WTC11 (cell line): ENCODE measurements around the gene COL18A1. TPM values are rescaled to one million over a fixed set of nuclear protein-coding genes. Genes with fewer than 3 reads are reported as not detected.

Source experiments
- ATAC-seq: fragments of 200-7000 bp; cut with Tn5 transposase; 2 replicates; pipeline ENCODE4 v1.10.0; 2021; ENCODE audit warnings: mild to moderate bottlenecking, moderate library complexity
- CTCF ChIA-PET: fragments of 300-600 bp; sonication (Branson Sonifier 250); formaldehyde crosslinking; loops from one replicate; lab custom pipeline; 2021; ENCODE audit warnings: antibody characterized with exemption; lab: Charles Lee
- POLR2A ChIA-PET: fragments of 350-600 bp; sonication (Branson Sonifier 250); formaldehyde crosslinking; loops from one replicate; lab custom pipeline; 2021; ENCODE audit warnings: antibody characterized with exemption; lab: Charles Lee
- DNase-seq: peaks from one replicate; pipeline ENCODE4 v3.0.0; 2021; ENCODE audit warnings: low spot score
- H3K27ac Mint-ChIP-seq: 2 replicates; pipeline ENCODE4 v1.8.0; 2021; ENCODE audit warnings: mixed read lengths
- H3K27me3 Mint-ChIP-seq: 2 replicates; pipeline ENCODE4 v1.8.0; 2021; ENCODE audit warnings: low read depth, mild to moderate bottlenecking, moderate library complexity, mixed read lengths
- H3K36me3 Mint-ChIP-seq: 2 replicates; pipeline ENCODE4 v1.8.0; 2021; ENCODE audit warnings: mixed read lengths
- H3K4me1 Mint-ChIP-seq: 2 replicates; pipeline ENCODE4 v1.8.0; 2022; ENCODE audit warnings: mixed read lengths
- H3K4me3 Mint-ChIP-seq: 2 replicates; pipeline ENCODE4 v1.8.0; 2021; ENCODE audit warnings: mild to moderate bottlenecking, moderate library complexity, mixed read lengths
- H3K9me3 Mint-ChIP-seq: 2 replicates; pipeline ENCODE4 v1.8.0; 2021; ENCODE audit warnings: mixed read lengths
- ATF1 ChIP-seq: sonication (generic); formaldehyde crosslinking; IDR thresholded peaks from 2 replicates; pipeline ENCODE4 v1.8.1; 2023; ENCODE audit warnings: mild to moderate bottlenecking, moderate library complexity, missing genetic modification reagents
- EMX1 ChIP-seq: fragments of 250-450 bp; sonication (Bioruptor Pico); IDR thresholded peaks from 2 replicates; pipeline ENCODE4 v1.8.0; 2021; ENCODE audit warnings: mild to moderate bottlenecking
- FOXP1 ChIP-seq: sonication (generic); formaldehyde crosslinking; IDR thresholded peaks from 2 replicates; pipeline ENCODE4 v1.8.0; 2022; ENCODE audit warnings: missing genetic modification reagents, mild to moderate bottlenecking, moderate library complexity, borderline replicate concordance
- GRHL2 ChIP-seq: fragments of 250-450 bp; sonication (Bioruptor Pico); IDR thresholded peaks from 2 replicates; pipeline ENCODE4 v1.8.0; 2022; ENCODE audit warnings: mild to moderate bottlenecking, moderate library complexity; ENCODE audit not compliant: insufficient replicate concordance, severe bottlenecking
- IRF2 ChIP-seq: sonication (generic); formaldehyde crosslinking; IDR thresholded peaks from 2 replicates; pipeline ENCODE4 v1.8.0; 2022; ENCODE audit warnings: low read depth, missing genetic modification reagents, borderline replicate concordance
- MYBL2 ChIP-seq: sonication (generic); formaldehyde crosslinking; IDR thresholded peaks from 2 replicates; pipeline ENCODE4 v1.8.1; 2023; ENCODE audit warnings: mild to moderate bottlenecking, moderate library complexity, missing genetic modification reagents
- SMAD3 ChIP-seq: sonication (generic); formaldehyde crosslinking; IDR thresholded peaks from 2 replicates; pipeline ENCODE4 v1.8.0; 2022; ENCODE audit warnings: missing genetic modification reagents, mild to moderate bottlenecking, borderline replicate concordance
- SP1 ChIP-seq: sonication (generic); formaldehyde crosslinking; conservative IDR thresholded peaks from 2 replicates; pipeline ENCODE4 v1.8.1; 2022; ENCODE audit warnings: missing genetic modification reagents
- ZBTB21 ChIP-seq: sonication (generic); formaldehyde crosslinking; IDR thresholded peaks from 2 replicates; pipeline ENCODE4 v1.8.1; 2023; ENCODE audit warnings: mild to moderate bottlenecking, missing genetic modification reagents, borderline replicate concordance
- ZNF121 ChIP-seq: sonication (generic); formaldehyde crosslinking; IDR thresholded peaks from 2 replicates; pipeline ENCODE4 v1.8.0; 2023; ENCODE audit warnings: missing genetic modification reagents
- ZNF232 ChIP-seq: sonication (generic); formaldehyde crosslinking; IDR thresholded peaks from 2 replicates; pipeline ENCODE4 v1.8.0; 2022; ENCODE audit warnings: mild to moderate bottlenecking, missing genetic modification reagents
- ZNF263 ChIP-seq: sonication (generic); formaldehyde crosslinking; IDR thresholded peaks from 2 replicates; pipeline ENCODE4 v1.8.1; 2022; ENCODE audit warnings: low read depth, mild to moderate bottlenecking, moderate library complexity, missing genetic modification reagents
- ZNF396 ChIP-seq: fragments of 250-450 bp; sonication (Bioruptor Pico); IDR thresholded peaks from 2 replicates; pipeline ENCODE4 v1.8.0; 2021; ENCODE audit warnings: mild to moderate bottlenecking, moderate library complexity, borderline replicate concordance
- ZNF671 ChIP-seq: fragments of 250-450 bp; sonication (Bioruptor Pico); IDR thresholded peaks from 2 replicates; pipeline ENCODE4 v1.8.0; 2021; ENCODE audit warnings: mild to moderate bottlenecking
- total RNA-seq: library from RNA; stranded (reverse); gene quantifications from 3 replicates; pipeline ENCODE4 v1.2.3, GENCODE V29; 2021
- TF ChIP-seq, protein P1 (sequence below): sonication (generic); formaldehyde crosslinking; IDR thresholded peaks from 2 replicates; pipeline ENCODE4 v1.8.1; 2022; ENCODE audit warnings: mild to moderate bottlenecking, missing genetic modification reagents, moderate library complexity, borderline replicate concordance
- TF ChIP-seq, protein P2 (sequence below): sonication (generic); formaldehyde crosslinking; IDR thresholded peaks from 2 replicates; pipeline ENCODE4 v1.8.0; 2022; ENCODE audit warnings: missing genetic modification reagents
- TF ChIP-seq, protein P3 (sequence below): sonication (generic); formaldehyde crosslinking; IDR thresholded peaks from 2 replicates; pipeline ENCODE4 v1.8.1; 2023; ENCODE audit warnings: mild to moderate bottlenecking, missing genetic modification reagents, moderate library complexity
- TF ChIP-seq, protein P4 (sequence below): sonication (generic); formaldehyde crosslinking; IDR thresholded peaks from 2 replicates; pipeline ENCODE4 v1.8.0; 2023; ENCODE audit warnings: missing genetic modification reagents
- TF ChIP-seq, protein P5 (sequence below): fragments of 250-450 bp; sonication (Bioruptor Pico); conservative IDR thresholded peaks from 2 replicates; pipeline ENCODE4 v1.9.0; 2021; ENCODE audit warnings: mild to moderate bottlenecking
- TF ChIP-seq, protein P6 (sequence below): sonication (generic); formaldehyde crosslinking; IDR thresholded peaks from 2 replicates; pipeline ENCODE4 v1.8.0; 2022; ENCODE audit warnings: mild to moderate bottlenecking, missing genetic modification reagents

Gene COL18A1
- total RNA-seq, 1 experiment from 2014 or later = 231 TPM

DNA sequence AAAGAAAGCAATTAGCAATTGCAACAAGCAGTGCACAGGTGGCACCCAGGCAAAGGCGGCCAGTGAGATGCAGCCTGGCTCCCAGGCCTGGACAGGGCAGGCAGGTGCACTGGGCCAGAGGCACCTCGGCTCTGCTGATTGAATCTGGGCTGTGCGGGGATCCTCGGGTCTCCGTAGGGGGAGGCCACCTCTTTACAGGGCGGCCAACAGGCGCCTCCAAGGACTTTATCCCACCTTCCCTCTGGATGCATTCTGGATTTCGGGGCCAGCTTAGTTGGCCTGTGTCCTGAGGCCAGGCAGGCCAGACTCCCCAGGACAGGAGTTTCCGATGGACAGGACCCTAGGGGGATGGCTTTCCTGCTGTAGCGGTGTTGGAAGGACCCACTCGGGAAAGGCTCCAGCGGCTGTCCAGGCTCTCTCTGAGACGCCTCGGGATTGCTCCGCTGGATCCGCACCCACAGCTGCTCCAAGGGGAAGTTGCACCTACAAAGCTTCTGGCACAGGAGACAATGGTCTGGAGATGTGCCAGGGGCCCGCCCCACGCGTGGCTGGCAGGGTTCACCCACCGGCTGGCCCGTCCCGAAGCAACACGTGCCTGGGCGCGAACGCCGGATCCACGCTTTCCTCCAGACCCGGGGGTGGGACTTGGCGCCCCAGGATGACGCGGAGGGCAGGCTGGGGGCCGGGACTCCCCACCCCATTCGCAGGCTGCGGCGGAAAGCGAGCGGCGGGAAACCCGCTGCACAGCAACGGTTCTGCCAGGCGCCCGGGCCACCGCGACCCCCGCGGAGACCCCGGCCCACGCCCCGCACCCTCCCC, 136.5 kb downstream of the COL18A1 start (continued):
- TF ChIP-seq, protein P1, sequence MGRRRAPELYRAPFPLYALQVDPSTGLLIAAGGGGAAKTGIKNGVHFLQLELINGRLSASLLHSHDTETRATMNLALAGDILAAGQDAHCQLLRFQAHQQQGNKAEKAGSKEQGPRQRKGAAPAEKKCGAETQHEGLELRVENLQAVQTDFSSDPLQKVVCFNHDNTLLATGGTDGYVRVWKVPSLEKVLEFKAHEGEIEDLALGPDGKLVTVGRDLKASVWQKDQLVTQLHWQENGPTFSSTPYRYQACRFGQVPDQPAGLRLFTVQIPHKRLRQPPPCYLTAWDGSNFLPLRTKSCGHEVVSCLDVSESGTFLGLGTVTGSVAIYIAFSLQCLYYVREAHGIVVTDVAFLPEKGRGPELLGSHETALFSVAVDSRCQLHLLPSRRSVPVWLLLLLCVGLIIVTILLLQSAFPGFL = no peak
- no peak for TF ChIP-seq ZNF263 (CRISPR knock-in tag)
- TF ChIP-seq, protein P2, sequence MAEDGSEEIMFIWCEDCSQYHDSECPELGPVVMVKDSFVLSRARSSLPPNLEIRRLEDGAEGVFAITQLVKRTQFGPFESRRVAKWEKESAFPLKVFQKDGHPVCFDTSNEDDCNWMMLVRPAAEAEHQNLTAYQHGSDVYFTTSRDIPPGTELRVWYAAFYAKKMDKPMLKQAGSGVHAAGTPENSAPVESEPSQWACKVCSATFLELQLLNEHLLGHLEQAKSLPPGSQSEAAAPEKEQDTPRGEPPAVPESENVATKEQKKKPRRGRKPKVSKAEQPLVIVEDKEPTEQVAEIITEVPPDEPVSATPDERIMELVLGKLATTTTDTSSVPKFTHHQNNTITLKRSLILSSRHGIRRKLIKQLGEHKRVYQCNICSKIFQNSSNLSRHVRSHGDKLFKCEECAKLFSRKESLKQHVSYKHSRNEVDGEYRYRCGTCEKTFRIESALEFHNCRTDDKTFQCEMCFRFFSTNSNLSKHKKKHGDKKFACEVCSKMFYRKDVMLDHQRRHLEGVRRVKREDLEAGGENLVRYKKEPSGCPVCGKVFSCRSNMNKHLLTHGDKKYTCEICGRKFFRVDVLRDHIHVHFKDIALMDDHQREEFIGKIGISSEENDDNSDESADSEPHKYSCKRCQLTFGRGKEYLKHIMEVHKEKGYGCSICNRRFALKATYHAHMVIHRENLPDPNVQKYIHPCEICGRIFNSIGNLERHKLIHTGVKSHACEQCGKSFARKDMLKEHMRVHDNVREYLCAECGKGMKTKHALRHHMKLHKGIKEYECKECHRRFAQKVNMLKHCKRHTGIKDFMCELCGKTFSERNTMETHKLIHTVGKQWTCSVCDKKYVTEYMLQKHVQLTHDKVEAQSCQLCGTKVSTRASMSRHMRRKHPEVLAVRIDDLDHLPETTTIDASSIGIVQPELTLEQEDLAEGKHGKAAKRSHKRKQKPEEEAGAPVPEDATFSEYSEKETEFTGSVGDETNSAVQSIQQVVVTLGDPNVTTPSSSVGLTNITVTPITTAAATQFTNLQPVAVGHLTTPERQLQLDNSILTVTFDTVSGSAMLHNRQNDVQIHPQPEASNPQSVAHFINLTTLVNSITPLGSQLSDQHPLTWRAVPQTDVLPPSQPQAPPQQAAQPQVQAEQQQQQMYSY (CRISPR knock-in tag) = peak; percentile 92
- TF ChIP-seq, protein P3, sequence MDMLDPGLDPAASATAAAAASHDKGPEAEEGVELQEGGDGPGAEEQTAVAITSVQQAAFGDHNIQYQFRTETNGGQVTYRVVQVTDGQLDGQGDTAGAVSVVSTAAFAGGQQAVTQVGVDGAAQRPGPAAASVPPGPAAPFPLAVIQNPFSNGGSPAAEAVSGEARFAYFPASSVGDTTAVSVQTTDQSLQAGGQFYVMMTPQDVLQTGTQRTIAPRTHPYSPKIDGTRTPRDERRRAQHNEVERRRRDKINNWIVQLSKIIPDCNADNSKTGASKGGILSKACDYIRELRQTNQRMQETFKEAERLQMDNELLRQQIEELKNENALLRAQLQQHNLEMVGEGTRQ (CRISPR knock-in tag) = peak; percentile 54; the same call in 1 of the 2 replicates
- TF ChIP-seq FOXP1 (CRISPR knock-in tag) = peak; percentile 32; the same call in 1 of the 2 replicates
- no peak for TF ChIP-seq ZBTB21 (CRISPR knock-in tag)
- no peak for TF ChIP-seq GRHL2 (CRISPR knock-in tag)
- TF ChIP-seq, protein P4, sequence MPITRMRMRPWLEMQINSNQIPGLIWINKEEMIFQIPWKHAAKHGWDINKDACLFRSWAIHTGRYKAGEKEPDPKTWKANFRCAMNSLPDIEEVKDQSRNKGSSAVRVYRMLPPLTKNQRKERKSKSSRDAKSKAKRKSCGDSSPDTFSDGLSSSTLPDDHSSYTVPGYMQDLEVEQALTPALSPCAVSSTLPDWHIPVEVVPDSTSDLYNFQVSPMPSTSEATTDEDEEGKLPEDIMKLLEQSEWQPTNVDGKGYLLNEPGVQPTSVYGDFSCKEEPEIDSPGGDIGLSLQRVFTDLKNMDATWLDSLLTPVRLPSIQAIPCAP = 0 out of 2 replicates have a peak, but pooled peaks have one; percentile 38
- no peak for TF ChIP-seq EMX1 (CRISPR knock-in tag)
- TF ChIP-seq ATF1 = no peak
- TF ChIP-seq, protein P5, sequence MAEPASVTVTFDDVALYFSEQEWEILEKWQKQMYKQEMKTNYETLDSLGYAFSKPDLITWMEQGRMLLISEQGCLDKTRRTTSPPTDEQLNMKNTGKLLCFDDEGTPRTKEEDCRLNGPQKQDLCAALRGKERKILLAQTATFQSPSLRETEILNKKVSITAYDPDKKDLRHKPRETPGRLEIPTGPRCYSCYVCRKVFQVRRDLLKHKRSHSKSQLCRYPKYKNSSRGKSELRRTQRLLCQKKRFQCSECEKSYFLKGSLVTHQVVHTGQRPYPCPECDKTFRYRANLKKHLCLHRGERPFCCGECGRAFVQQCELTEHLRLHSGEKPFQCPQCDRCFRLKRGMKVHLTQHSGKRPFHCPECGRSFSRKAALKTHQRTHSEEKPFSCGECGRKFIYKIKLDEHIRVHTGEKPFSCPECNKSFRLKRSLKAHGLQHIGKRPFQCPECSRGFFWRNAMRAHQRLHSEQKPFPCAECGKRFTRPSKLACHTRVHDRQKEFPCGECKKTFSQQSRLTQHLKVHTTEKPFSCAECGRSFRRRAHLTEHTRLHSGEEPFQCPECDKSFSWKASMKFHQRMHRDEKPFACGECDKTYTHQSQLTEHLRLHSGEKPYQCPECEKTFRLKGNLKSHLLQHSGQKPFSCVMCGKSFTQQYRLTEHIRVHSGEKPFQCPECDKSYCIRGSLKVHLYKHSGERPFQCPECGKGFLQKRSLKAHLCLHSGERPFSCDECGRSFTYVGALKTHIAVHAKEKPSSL (CRISPR knock-in tag) = no peak
- TF ChIP-seq, all 79 proteins: peak for 9

DNA sequence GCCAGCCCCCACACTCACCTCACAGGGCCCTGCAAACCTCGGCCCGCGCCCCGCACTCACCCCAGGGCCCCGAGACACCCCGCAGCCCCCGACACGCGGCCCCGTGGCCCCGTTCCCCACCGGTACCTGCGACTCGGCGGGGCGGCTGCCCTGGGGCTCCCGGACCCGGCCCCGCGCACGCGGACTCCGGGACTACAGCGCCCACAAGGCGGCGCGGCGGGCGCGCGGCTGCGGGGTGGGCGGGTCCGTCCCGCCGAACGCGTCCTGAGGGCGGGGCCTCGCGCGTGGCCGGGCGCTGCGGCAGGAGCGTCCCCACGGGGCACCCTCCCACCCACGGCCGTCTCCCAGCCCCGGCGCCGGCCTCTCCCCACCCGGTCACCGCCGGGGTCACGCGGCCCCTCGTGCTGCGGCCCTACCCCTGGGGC, 137.3 kb downstream of the COL18A1 start, which contains the start of gene SLC19A1:
TSS of gene SLC19A1 (minus strand) at position 199 of the 425 bp plus-strand sequence. CDS start 4,481 bp downstream, outside the sequence.
- POLR2A ChIA-PET = no interaction called here
- DNase-seq (peak; percentile 45), ATAC-seq (peak; percentile 58)
- no peaks in the 10 kb centered on the region for H3K36me3 Mint-ChIP-seq
- TF ChIP-seq ZNF121 (CRISPR knock-in tag) (no peak), ZNF232 (CRISPR knock-in tag) (no peak), SP1 (CRISPR knock-in tag) (peak; percentile 74), SMAD3 (CRISPR knock-in tag) (no peak), MYBL2 (CRISPR knock-in tag) (no peak), ZNF671 (CRISPR knock-in tag) (no peak), IRF2 (CRISPR knock-in tag) (no peak), ZNF396 (no peak), ATF1 (no peak), GRHL2 (CRISPR knock-in tag) (no peak)
- TF ChIP-seq, protein P6, sequence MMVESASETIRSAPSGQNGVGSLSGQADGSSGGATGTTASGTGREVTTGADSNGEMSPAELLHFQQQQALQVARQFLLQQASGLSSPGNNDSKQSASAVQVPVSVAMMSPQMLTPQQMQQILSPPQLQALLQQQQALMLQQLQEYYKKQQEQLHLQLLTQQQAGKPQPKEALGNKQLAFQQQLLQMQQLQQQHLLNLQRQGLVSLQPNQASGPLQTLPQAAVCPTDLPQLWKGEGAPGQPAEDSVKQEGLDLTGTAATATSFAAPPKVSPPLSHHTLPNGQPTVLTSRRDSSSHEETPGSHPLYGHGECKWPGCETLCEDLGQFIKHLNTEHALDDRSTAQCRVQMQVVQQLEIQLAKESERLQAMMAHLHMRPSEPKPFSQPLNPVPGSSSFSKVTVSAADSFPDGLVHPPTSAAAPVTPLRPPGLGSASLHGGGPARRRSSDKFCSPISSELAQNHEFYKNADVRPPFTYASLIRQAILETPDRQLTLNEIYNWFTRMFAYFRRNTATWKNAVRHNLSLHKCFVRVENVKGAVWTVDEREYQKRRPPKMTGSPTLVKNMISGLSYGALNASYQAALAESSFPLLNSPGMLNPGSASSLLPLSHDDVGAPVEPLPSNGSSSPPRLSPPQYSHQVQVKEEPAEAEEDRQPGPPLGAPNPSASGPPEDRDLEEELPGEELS (CRISPR knock-in tag) = 0 out of 2 replicates have a peak, but pooled peaks have one; percentile 24
- no peak within 1 kb of the TSS for H3K27ac Mint-ChIP-seq
- peak within 1 kb of the TSS; percentile 64 for H3K4me3 Mint-ChIP-seq
- CTCF ChIA-PET = interaction anchor here (0.6 to 2.7 kb wide), 3 partner anchors 14 to 336 kb away, joined by 4 to 15 read pairs (median 7); no protein-coding TSS in a partner anchor
- H3K4me1 Mint-ChIP-seq = peaks cover 7% of the 10 kb centered on the region; the same call in 1 of the 2 replicates
- peaks cover 9% of the 10 kb centered on the region for H3K27me3 Mint-ChIP-seq
- peaks cover 8% of the 10 kb centered on the region for H3K9me3 Mint-ChIP-seq
